NCI-H1048 (cell line): ENCODE data around the gene TMEM30A.

Experiments
- DNase-seq: peaks from one replicate; lab custom pipeline; 2025; lab: John Stamatoyannopoulos, UW

The TMEM30A gene

DNA sequence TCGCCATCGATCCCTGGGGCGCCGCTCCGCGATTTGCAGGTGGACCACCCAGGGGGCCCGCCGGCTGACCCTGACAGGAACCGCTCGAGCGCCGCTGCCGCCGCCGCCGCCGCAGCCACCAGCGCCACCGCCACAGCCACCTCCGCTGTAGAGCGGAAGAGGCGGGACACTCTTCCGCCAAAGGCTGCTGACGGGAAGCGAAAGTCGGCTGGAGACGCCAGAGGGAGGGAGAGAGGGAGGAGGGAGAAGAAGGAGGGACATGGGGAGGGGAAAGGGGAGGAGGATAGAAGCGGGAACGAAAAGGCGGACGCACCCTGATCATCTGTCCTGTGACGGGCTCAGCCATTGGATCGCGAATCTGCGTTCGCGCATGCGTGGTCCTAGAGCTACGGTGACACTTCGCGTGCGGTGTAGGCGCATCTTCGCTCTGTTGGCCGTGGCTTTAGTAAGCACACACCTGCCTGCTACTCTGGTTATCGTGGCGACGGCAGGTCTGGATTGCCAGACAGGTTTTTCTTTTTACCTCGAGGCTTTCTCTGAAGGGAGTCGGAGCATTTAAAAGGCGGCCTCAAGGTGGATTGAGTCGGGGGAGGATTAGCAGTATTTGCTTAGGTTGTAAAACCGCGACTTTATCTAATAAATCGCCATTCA lies at the start of gene TMEM30A:
Gene TMEM30A, minus strand, starts transcription at position 161 of the 651 bp plus-strand sequence. Its CDS starts 154 bp downstream, at position 7.
- peak; percentile 94 for DNase-seq

GRCh38 chr6:75333676-75334200 lies 49.1 kb upstream of the TMEM30A start:
- DNase-seq = no peak

DNA sequence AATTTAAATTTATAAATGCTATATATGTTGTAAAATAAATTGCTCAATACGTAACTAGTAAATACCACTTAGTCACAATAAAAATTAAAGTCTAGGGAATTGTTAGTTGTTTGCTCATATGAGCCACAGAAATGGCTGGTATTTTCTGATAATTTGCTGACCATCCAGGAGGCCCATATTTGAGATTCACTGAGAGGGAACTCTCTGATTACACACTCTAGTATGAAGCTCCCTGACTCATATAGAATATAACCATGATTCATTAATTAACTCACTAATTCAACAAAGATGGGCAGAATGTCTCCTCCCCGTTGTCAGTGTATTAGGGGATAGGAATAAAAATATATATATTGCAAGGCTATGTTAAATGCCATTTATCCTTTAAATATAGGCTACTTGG lies 46.6 kb upstream of the TMEM30A start:
- no peak for DNase-seq

DNA sequence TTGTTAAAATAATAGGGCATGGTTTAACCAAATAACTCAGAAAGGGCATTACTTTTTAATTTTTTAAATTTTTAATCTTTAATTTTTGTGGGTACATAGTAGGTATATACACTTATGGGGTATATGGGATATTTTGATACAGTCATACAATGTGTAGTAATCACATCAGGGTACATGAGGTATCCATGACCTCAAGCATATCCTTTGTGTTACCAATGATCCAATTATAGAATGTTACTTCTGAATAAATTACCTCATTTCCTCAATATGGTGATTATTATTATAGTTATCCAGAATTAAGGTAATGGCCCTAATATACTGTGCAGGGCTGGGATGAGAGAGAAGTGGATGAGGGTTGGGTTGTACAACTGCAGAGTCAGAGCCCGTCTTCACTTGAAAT lies 45.1 kb upstream of the TMEM30A start:
- no peak for DNase-seq

DNA sequence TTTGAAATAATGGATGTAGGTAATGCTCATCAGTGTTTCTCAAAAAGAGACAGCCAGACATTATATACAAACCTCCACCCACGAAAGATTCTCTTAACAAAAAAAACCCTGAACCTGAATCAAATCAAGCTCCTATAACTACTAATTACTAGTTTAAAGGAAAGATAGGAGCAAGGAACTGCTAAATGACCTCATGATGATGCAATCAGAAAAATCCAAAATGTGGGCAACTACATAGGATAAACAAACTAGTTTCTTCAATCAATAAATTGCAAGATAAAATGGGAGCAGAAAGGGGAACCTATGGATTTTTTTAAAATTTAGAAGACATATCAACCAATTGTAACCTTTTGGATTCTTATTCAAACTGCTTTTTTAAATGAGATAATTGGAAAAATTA lies 43.2 kb upstream of the TMEM30A start:
- DNase-seq = no peak

DNA sequence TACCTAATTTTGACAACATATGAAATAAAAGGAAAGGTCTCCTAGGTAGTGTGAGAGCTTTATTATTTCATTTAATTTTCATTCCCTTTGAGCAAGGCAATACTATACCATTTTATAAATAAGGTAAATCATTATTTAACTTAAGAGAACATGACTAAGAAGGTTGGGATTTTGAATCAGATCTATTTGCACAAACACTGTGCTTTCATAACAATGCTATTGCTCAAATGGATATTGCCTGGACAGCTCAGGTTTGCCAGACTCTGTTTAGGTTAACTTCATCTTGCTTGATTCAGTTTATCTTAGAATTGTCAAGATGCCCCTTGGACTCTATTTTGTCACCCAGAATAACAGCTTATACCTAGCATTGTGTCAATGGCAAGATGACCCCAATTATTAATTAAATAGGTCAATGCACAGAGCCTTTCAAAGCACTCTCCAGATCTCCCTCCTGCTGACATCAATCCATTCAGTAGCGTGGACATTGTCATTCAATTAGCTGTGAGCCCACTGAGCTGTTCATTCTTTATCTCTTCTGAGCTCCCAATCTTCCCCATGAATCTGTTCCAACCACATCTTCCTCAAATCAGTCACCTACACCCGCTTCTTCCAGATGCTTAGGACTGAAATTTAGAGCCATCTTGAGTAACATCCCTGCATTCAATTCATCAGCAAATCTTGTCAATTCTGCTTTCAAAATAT lies 42.1 kb upstream of the TMEM30A start:
- no peak for DNase-seq

DNA sequence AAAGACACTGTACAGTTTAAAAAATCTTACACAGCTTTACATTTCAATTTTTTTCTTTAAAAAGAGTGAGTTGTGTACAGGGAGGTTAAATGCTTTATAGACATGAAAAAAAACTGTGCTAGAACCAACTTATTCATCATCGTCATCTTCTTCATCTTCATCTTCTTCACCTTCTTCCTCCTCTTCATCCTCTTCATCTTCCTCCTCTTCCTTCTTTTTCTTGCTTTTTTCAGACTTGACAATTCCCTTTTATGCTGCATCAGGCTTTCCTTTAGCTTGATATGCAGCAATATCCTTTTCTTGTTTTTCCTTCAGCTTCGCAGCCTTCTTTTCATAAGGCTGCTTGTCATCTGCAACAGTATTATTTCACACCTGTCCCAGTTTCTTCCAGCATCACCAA lies 34.3 kb upstream of the TMEM30A start:
- DNase-seq = no peak

DNA sequence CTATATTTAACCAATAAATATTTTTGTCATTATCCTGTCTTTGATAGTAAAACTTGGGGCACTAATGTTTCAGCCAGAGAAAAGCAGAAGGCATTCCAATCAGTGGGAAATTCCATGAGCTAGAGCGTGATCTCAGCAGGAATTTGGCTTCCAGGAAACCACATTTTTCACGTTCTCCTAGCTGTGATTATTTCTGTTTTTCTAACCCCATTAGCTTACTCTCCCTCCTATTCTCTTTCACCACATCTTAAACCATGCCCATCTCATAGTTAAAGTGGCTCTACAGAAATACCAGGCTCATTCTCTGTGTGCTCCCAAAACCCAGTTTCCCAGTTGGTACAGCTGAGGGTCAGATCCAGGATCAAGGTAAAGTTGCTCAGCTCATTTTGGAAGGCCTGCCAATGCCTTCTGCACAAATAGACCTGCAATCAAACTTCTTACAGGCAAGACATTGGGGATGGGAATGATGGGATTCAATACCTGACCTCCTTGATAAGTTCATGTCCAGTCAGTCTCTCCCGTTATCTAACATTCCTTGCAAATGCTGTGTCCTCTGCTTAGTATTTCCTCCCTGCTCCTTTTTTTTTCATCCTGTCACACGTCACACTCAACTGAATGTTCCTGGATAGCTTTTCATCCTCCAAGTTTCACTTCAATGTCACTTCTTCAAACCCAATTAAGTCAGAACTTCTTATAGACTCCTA lies 33.1 kb upstream of the TMEM30A start:
- no peak for DNase-seq

- no peak for DNase-seq
Observed at GRCh38 chr6:75315978-75316377, 31.4 kb upstream of the TMEM30A start.

DNA sequence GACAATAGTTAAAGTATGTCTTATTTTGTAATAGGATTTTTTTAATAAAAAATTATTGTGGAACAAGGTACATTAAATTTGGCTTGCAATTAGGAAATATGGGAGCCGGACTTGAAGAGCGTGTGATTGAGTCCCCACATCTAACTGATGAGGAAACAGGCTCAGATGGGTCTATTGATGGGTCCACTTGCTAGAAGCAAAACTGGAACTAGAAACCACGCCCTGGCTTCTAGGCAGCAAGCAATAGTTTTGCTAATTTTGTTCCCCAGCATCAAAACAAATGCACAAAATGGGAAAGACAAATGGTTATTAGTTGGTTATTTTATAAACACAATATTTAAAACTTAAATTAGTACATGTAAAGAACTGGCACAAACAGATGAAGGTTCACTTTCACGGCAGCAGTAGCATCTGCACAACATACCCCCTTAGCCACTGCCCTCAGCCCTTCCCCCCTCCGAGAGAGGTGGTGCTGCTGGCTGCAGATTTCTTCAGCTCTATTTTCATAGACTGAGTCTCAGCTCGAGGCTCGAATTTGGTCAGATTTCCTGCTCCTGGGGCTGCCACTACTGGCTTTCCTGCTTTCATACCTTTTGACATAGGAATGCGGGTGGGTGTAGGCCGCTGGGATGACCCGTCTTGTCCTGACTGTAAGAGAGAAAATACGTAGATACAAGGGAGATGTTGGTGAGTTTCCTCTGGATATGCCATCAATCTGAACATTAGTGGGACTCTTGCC lies 23.8 kb upstream of the TMEM30A start:
- no peak for DNase-seq

DNA sequence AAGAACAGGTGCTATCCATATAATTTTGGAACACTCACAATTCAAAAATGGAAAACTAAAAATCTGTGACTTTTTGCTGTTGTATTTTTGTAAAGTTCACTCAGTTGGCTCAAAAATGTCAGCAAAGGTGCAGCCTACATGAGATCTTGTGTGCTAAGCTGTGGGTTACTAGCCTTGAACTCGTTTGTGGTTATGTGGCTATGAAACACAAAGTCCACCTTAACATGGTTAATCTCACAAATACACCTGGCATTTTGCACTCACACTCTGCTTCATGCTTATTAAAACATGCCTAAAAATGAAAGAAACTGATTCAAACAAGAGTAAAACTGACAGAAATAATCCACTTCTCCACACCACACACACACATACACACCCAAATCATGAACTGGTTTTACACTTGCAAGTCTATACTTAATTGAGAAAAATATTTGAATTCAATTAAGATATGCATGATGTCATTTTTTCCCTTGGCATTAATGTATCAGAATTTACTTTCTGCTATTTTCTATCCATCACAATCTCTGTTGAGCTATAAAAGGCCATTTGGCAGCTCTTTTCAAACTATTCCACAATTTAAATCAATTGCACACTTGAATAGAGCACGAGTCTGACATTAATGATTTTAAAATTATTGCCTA lies 22.9 kb upstream of the TMEM30A start:
- DNase-seq = no peak

DNA sequence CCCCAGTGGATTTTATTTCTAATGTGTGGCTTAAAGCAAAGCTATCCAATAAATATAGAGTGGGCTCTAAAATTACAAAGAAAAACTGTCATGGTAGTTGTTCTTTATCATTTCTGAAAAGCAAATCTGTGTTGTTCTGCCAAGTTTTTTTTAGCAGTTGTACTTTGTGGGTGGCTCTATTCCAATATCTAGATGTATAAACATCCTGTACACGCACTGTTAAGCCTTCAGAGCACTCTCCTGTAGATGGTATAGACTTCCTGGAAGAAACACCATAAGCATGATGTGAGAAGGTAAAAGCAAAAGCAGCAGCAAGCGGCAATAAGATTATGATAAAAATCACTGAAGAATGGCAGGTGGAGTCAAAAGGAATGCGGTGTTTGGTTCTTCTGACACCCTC lies 21.5 kb upstream of the TMEM30A start:
- DNase-seq = no peak

- no peak for DNase-seq
Observed at GRCh38 chr6:75305573-75305972, 21.0 kb upstream of the TMEM30A start.

DNA sequence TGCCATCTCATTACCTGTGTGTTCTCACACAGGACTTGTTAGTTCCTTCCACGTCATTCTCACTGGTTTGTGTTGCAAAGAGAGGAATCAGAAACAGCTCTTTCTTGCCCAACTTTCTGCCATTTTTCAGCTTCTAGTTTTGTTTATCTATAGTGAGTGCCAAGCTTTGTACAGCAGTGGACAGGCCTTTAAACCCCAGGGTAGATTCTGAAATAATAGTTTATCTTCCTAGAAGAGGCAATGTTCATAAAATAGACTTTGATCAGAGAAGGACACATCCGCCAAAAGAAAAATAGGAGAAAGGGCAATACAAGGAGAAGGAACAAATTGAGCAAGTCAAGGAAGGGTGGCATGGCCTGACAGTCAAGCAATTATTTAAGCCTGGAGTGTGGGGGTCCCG lies 17.7 kb upstream of the TMEM30A start:
- no peak for DNase-seq

- no peak for DNase-seq
Observed at GRCh38 chr6:75301537-75301936, 16.9 kb upstream of the TMEM30A start.

GRCh38 chr6:75301088-75301487 lies 16.5 kb upstream of the TMEM30A start:
- DNase-seq = no peak

GRCh38 chr6:75300531-75300855 lies 15.9 kb upstream of the TMEM30A start:
- no peak for DNase-seq

GRCh38 chr6:75299801-75300530 lies 15.4 kb upstream of the TMEM30A start:
- no peak for DNase-seq

- DNase-seq = peak; percentile 8
Observed at GRCh38 chr6:75296811-75297779, 12.5 kb upstream of the TMEM30A start.

GRCh38 chr6:75292555-75292954 lies 8.0 kb upstream of the TMEM30A start:
- DNase-seq = no peak
